Measurements from ENCODE around the gene VPS11. TPM values are rescaled to one million over a fixed set of nuclear protein-coding genes. Genes with fewer than 3 reads are reported as not detected.

VPS11 gene
- total RNA-seq, 1 donor from 2014 or later: 30.1 TPM

DNA sequence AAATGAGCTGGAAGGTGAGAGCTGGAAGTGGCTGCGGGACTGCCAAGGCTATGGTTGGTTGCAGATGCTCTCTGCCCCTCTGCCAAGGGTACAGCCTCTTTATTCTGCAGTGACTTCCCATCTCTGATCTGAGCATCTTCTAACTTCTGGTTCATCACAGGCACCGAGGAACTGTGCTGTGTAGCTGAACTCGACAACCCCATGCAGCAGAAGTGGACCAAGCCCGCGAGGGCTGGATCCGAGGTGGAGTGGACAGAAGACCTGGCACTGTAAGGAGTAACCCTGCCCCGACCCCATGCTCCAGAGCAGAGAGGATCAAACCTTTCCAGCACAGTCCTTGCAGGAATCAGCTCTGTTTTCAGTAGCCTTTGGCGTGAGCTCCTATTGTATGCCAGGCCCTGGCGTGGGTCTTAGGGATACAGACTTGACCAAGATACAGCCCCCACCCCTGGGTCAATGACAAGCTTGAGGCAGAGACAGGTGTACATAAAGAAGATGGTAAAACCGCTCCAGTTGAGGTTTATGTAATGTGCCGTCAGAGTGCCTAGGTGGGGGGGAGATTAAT is 43.8 kb downstream of the VPS11 start:
- Mint-ChIP-seq H3K4me3 (ENCODE audit: unreplicated experiment) (no peak overlapping the region), H3K9me3 (ENCODE audit: low read depth) (no peaks in the 10 kb centered on the region), H3K36me3 (ENCODE audit: low read depth) (peaks cover 17% of the 10 kb centered on the region), H3K27me3 (ENCODE audit: low read depth) (no peaks in the 10 kb centered on the region), H3K4me1 (ENCODE audit: low read depth) (peaks cover 23% of the 10 kb centered on the region), H3K27ac (ENCODE audit: unreplicated experiment) (no peak overlapping the region)
- no peak for DNase-seq (ENCODE audit: low spot score)
- TF ChIP-seq, protein P1, sequence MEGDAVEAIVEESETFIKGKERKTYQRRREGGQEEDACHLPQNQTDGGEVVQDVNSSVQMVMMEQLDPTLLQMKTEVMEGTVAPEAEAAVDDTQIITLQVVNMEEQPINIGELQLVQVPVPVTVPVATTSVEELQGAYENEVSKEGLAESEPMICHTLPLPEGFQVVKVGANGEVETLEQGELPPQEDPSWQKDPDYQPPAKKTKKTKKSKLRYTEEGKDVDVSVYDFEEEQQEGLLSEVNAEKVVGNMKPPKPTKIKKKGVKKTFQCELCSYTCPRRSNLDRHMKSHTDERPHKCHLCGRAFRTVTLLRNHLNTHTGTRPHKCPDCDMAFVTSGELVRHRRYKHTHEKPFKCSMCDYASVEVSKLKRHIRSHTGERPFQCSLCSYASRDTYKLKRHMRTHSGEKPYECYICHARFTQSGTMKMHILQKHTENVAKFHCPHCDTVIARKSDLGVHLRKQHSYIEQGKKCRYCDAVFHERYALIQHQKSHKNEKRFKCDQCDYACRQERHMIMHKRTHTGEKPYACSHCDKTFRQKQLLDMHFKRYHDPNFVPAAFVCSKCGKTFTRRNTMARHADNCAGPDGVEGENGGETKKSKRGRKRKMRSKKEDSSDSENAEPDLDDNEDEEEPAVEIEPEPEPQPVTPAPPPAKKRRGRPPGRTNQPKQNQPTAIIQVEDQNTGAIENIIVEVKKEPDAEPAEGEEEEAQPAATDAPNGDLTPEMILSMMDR (IDR thresholded peaks at IDR 0.05): no peak

DNA sequence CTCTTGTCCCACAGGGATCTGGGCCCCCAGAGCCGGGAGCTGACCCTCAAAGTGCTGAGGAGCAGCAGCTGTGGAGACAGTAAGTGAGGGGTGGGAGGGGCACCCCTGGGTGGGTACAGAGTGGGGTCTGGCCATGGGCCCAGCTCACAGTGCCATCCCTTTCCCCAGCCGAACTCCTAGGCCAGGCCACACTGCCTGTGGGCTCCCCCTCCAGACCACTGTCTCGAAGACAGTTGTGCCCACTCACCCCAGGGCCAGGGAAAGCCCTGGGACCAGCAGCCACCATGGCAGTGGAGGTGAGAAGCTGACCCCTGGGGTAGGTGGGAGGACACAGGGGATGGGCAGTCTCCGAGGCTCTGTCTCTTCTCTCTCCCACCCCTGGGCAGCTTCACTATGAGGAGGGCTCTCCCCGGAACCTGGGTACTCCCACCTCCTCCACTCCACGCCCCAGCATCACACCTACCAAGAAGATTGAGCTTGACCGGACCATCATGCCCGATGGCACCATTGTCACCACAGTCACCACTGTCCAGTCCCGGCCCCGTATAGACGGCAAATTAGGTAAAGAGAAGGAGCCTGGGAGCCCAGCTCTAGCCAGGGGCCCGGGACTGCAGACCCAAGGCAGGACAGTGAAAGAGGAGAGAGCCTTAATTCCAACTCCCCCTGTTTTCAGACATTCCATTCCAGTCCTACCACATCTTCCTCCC is 44.8 kb downstream of the VPS11 start:
- no peaks in the 10 kb centered on the region for H3K9me3 Mint-ChIP-seq (ENCODE audit: low read depth)
- DNase-seq (ENCODE audit: low spot score): no peak
- no peaks in the 10 kb centered on the region for H3K27me3 Mint-ChIP-seq (ENCODE audit: low read depth)
- TF ChIP-seq, protein P1 (IDR thresholded peaks at IDR 0.05): no peak
- H3K36me3 Mint-ChIP-seq (ENCODE audit: low read depth): peaks cover 18% of the 10 kb centered on the region
- no peak overlapping the region for H3K4me3 Mint-ChIP-seq (ENCODE audit: unreplicated experiment)
- peaks cover 18% of the 10 kb centered on the region for H3K4me1 Mint-ChIP-seq (ENCODE audit: low read depth)
- H3K27ac Mint-ChIP-seq (ENCODE audit: unreplicated experiment): no peak overlapping the region

DNA sequence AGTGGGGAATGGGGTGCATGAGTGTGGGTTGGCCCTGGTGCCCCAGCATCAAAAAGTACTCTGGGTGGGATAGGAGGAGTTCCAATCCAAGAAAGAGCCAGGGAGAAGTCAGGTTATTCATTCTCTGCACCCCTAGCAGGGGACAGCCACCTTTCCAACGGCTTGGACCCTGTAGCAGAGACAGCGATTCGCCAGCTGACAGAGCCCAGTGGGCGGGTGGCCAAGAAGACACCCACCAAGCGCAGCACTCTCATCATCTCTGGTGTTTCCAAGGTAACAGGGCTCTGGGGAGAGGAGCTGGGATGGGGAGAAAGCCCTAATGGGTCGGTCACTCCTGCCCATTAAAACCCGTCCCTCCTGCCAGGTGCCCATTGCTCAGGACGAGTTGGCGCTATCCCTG is 46.1 kb downstream of the VPS11 start:
- H3K4me3 Mint-ChIP-seq (ENCODE audit: unreplicated experiment): no peak overlapping the region
- H3K9me3 Mint-ChIP-seq (ENCODE audit: low read depth): no peaks in the 10 kb centered on the region
- no peaks in the 10 kb centered on the region for H3K27me3 Mint-ChIP-seq (ENCODE audit: low read depth)
- TF ChIP-seq, protein P1 (IDR thresholded peaks at IDR 0.05): no peak
- no peak overlapping the region for H3K27ac Mint-ChIP-seq (ENCODE audit: unreplicated experiment)
- DNase-seq (ENCODE audit: low spot score): no peak
- peaks cover 18% of the 10 kb centered on the region for H3K36me3 Mint-ChIP-seq (ENCODE audit: low read depth)
- H3K4me1 Mint-ChIP-seq (ENCODE audit: low read depth): peaks cover 10% of the 10 kb centered on the region

DNA sequence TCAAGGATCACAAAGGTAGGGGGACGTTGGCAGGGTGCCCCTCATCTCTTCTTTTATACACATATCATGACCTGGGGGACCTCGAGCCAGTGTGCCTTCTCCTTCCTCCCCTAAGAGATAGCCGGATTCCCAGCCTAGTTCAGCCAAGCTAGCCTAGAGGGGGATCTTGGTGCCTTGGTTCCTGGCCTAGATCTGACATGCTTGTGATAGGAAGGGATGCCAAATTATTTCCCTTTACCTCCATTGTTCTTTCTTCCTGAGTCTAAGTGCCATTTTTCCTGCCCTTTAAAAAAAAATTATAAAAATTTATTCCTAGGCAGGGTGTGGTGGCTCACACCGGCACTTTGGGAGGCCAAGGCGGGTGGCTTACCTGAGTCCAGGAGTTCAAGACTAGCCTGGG is 46.7 kb downstream of the VPS11 start:
- peaks cover 4% of the 10 kb centered on the region for H3K4me1 Mint-ChIP-seq (ENCODE audit: low read depth)
- peaks cover 18% of the 10 kb centered on the region for H3K36me3 Mint-ChIP-seq (ENCODE audit: low read depth)
- H3K27ac Mint-ChIP-seq (ENCODE audit: unreplicated experiment): no peak overlapping the region
- no peaks in the 10 kb centered on the region for H3K27me3 Mint-ChIP-seq (ENCODE audit: low read depth)
- H3K9me3 Mint-ChIP-seq (ENCODE audit: low read depth): no peaks in the 10 kb centered on the region
- TF ChIP-seq, protein P1 (IDR thresholded peaks at IDR 0.05): no peak
- DNase-seq (ENCODE audit: low spot score): no peak
- H3K4me3 Mint-ChIP-seq (ENCODE audit: unreplicated experiment): no peak overlapping the region

DNA sequence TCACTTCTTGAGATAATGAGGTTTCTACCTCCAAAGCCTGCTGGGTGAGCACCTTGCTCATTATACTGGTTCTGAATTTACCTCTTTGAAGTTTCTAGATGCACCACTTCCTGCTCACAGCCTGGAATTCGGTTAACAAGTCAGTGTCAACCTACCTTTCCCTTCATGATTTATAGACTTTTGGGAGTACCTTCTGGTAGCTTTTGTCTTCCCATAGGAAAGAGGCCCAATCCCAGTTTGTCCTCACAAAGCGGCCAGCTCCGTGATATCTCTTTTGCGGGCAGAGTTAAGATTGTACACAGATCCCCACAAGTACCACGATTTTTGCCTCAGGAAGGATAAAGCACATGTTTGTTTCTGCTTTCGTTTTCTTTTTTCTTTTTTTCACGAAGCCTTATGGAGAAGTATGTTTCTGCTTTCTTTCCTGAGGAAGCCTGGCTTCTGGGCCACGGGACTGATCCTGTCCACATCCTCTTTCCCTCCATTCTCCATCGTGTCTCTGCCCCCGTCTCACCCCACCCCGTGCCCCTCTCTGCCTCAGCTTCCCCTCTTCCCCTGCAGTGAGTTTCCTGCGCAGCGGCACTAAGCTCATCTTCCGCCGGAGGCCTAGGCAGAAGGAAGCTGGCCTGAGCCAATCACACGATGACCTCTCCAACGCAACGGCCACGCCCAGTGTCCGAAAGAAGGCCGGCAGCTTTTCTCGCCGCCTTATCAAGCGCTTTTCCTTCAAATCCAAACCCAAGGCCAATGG is 48.0 kb downstream of the VPS11 start:
- no peaks in the 10 kb centered on the region for H3K9me3 Mint-ChIP-seq (ENCODE audit: low read depth)
- H3K4me1 Mint-ChIP-seq (ENCODE audit: low read depth): peaks cover 5% of the 10 kb centered on the region
- no peaks in the 10 kb centered on the region for H3K27me3 Mint-ChIP-seq (ENCODE audit: low read depth)
- no peak overlapping the region for H3K4me3 Mint-ChIP-seq (ENCODE audit: unreplicated experiment)
- TF ChIP-seq, protein P1 (IDR thresholded peaks at IDR 0.05): no peak
- H3K36me3 Mint-ChIP-seq (ENCODE audit: low read depth): peaks cover 18% of the 10 kb centered on the region
- no peak for DNase-seq (ENCODE audit: low spot score)
- no peak overlapping the region for H3K27ac Mint-ChIP-seq (ENCODE audit: unreplicated experiment)
